Uterus (tissue), 4 donors: Measurements from ENCODE around the gene PCSK2. TPM values are rescaled to one million over a fixed set of nuclear protein-coding genes. Genes with fewer than 3 reads are reported as not detected.

ENCODE experiments used
- DNase-seq, 2 donors: peaks; one replicate each; pipeline ENCODE4 v3.0.0-alpha.2; 2019 to 2020
- H3K27ac ChIP-seq, 2 donors: fragments of 200-600 bp; sonication (generic); 1 replicate in 1 of 2; 2 replicates in 1 of 2; pipeline ENCODE4 v1.5.1; 2016 to 2018
- H3K27me3 ChIP-seq, 2 donors: fragments of 200-600 bp; sonication (generic); one replicate each; pipeline ENCODE4 v1.5.1; 2018 to 2019; ENCODE audit warnings: control low read depth in 1 of 2
- H3K36me3 ChIP-seq, 2 donors: fragments of 200-600 bp; sonication (generic); one replicate each; pipeline ENCODE4 v1.5.1; 2019; ENCODE audit warnings: control low read depth in 1 of 2
- H3K4me1 ChIP-seq, 2 donors: fragments of 200-600 bp; sonication (generic); one replicate each; pipeline ENCODE4 v1.5.1; 2018 to 2019; ENCODE audit warnings: control low read depth in 1 of 2
- H3K4me3 ChIP-seq, 2 donors: fragments of 200-600 bp; sonication (generic); 1 replicate in 1 of 2; 2 replicates in 1 of 2; pipeline ENCODE4 v1.5.1; 2018 to 2019; ENCODE audit warnings: mild to moderate bottlenecking in 1 of 2
- H3K9me3 ChIP-seq, 2 donors: fragments of 200-600 bp; sonication (generic); one replicate each; pipeline ENCODE4 v1.5.1; 2019; ENCODE audit warnings: control low read depth in 1 of 2
- POLR2A ChIP-seq, 2 donors: fragments of 450-650 bp; IDR thresholded peaks; one replicate each; pipeline ENCODE4 v1.6.1; 2016; ENCODE audit warnings: antibody characterized with exemption in 2 of 2, mild to moderate bottlenecking in 1 of 2, moderate library complexity in 1 of 2
- intact Hi-C: fragments of 100-400 bp; cut with DNase I; formaldehyde crosslinking; loops from one replicate; pipeline ENCODE4 v1.15.1; 2023; ENCODE audit warnings: low total_unique reads
- total RNA-seq, 4 donors: library from RNA; depleted of rRNA in 3 of 4; stranded (reverse); fragments of >200 nt in 3 of 4; gene quantifications; one replicate each; pipeline versions ENCODE4 v1.1.0 to v1.2.4, GENCODE V29; 2014 to 2023
- TF ChIP-seq, protein P1 (sequence below), 4 experiments: fragments of 200-600 bp in 2 of 4; fragments of 450-650 bp in 2 of 4; sonication (generic) in 2 of 4; IDR thresholded peaks; one replicate each; pipeline ENCODE4 v1.5.1; 2016 to 2019; ENCODE audit warnings: antibody characterized with exemption in 4 of 4, mild to moderate bottlenecking in 2 of 4, moderate library complexity in 1 of 4
- donor health status: DM: yes; HTN: yes; CAD: no.

PCSK2 gene
- total RNA-seq, 4 donors from 2014 or later, result 0.37 to 1.6 TPM; not detected in 2

DNA sequence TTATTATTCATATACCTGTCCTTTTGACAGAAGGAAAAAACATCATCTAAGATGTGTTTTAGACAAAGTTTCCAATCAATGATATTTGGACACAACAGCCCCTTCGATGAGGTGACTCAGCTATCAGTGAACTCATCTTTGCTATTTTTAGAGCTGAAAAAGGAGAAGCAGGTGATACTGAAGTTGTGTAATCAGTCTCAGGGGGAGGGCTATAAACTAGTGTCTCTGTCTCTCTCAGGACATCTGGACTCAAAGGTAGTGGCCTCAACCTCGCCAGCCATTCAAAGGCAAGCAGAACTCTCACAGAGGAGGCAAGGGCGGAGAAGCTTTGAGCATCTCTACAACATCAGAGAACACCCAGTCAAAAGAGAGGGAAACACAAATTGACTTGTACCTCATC is 168.9 kb downstream of the PCSK2 start:
- H3K4me3 ChIP-seq, result no peak overlapping the region
- no peak for DNase-seq
- H3K36me3 ChIP-seq, result no peaks in the 10 kb centered on the region
- H3K4me1 ChIP-seq, result no peaks in the 10 kb centered on the region
- H3K27me3 ChIP-seq, result no peaks in the 10 kb centered on the region
- no peaks in the 10 kb centered on the region for H3K9me3 ChIP-seq
- TF ChIP-seq, protein P1, sequence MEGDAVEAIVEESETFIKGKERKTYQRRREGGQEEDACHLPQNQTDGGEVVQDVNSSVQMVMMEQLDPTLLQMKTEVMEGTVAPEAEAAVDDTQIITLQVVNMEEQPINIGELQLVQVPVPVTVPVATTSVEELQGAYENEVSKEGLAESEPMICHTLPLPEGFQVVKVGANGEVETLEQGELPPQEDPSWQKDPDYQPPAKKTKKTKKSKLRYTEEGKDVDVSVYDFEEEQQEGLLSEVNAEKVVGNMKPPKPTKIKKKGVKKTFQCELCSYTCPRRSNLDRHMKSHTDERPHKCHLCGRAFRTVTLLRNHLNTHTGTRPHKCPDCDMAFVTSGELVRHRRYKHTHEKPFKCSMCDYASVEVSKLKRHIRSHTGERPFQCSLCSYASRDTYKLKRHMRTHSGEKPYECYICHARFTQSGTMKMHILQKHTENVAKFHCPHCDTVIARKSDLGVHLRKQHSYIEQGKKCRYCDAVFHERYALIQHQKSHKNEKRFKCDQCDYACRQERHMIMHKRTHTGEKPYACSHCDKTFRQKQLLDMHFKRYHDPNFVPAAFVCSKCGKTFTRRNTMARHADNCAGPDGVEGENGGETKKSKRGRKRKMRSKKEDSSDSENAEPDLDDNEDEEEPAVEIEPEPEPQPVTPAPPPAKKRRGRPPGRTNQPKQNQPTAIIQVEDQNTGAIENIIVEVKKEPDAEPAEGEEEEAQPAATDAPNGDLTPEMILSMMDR (IDR thresholded peaks at IDR 0.05), result no peak
- TF ChIP-seq POLR2A (IDR thresholded peaks at IDR 0.05), result no peak
- no peak overlapping the region for H3K27ac ChIP-seq
- intact Hi-C loops, result no loop called here

DNA sequence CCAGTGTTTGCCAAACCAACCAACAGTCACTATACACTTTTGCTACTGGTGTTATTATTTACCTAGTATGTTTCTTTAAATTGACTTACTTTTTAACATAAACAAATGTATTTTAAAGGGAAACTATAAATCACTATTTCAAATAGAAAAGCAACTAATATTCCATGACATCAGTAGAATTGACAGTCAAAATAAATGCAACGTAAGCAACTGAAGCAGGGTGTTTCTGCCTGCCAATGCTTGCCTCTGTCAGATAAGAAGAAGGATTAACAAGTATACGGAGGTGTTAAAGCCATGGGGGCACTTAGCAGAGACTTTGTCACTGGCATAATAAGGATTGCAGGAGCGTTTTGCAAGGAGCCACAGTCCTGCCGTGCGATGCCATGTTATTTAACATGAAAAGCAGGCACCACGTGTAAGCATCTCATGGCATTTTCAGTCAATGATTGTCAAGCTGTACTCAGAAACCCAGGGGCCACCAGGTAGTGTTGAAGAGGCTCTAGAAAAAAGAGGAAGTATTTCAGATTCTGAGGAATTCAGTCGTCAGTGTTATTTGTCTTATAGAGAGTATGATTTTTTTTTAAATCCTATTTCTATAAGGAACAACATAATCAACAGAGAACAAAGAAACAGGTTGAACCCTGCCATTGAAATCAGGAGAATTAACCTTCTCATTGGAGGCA is 172.6 kb downstream of the PCSK2 start:
- TF ChIP-seq, protein P1 (IDR thresholded peaks at IDR 0.05), result no peak
- TF ChIP-seq POLR2A (IDR thresholded peaks at IDR 0.05), result no peak
- H3K4me1 ChIP-seq, result no peaks in the 10 kb centered on the region
- H3K4me3 ChIP-seq, result no peak overlapping the region
- H3K9me3 ChIP-seq, result no peaks in the 10 kb centered on the region
- H3K27me3 ChIP-seq, result no peaks in the 10 kb centered on the region
- H3K36me3 ChIP-seq, result no peaks in the 10 kb centered on the region
- no peak overlapping the region for H3K27ac ChIP-seq
- intact Hi-C loops, result no loop called here
- no peak for DNase-seq

DNA sequence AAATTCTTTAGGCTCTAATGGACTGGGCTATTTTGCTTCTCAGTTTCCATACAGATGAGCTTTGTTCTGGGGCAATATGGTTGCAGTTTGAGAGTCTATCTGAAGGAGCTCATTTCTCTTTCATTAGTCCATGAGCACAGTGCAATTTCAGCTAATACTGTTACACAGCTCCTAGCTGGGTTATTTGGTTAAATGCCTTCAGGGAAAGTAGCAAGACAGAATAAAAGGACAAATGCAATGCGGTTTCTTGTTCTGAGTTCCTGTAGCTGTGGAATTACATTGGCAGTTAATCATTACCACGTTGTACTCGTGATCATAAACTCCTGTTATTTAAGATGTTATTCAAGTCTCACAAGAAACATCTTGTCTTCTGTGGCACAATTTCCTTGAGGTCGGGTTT is 176.6 kb downstream of the PCSK2 start:
- Histone ChIP-seq H3K36me3 (no peaks in the 10 kb centered on the region), H3K9me3 (no peaks in the 10 kb centered on the region), H3K27ac (no peak overlapping the region), H3K27me3 (no peaks in the 10 kb centered on the region), H3K4me3 (no peak overlapping the region), H3K4me1 (no peaks in the 10 kb centered on the region)
- DNase-seq, result no peak
- intact Hi-C loops, result no loop called here
- TF ChIP-seq, protein P1 (IDR thresholded peaks at IDR 0.05), result no peak
- TF ChIP-seq POLR2A (IDR thresholded peaks at IDR 0.05), result no peak

DNA sequence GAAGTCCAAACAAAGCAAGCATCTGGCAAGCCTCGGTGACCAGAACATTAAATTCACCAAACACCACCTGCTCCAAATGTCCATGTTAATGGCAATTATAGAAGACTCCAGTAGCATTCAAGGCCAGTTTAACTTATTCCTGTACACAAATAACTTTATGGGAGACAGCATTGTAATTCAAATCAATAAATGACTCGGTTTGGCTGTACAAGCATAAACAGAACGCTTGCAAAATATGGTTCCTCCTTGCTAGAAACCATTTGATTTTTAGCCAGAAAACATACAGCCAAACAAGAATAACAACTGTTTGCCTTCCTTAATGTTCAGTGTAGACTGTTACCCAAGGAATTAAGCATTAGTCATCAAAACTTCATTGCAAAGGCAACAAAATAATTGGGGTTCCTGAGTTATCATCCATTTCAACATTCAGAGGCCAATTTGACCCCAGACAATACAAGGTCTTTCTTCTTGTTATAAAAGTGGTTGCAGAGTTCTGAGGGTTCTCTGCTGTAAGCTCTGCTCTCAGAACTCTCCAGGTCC is 179.3 kb downstream of the PCSK2 start:
- TF ChIP-seq, protein P1 (IDR thresholded peaks at IDR 0.05), result no peak
- TF ChIP-seq POLR2A (IDR thresholded peaks at IDR 0.05), result no peak
- Histone ChIP-seq H3K27me3 (no peaks in the 10 kb centered on the region), H3K27ac (no peak overlapping the region), H3K36me3 (no peaks in the 10 kb centered on the region), H3K4me1 (no peaks in the 10 kb centered on the region), H3K4me3 (no peak overlapping the region), H3K9me3 (no peaks in the 10 kb centered on the region)
- intact Hi-C loops, result no loop called here
- no peak for DNase-seq

DNA sequence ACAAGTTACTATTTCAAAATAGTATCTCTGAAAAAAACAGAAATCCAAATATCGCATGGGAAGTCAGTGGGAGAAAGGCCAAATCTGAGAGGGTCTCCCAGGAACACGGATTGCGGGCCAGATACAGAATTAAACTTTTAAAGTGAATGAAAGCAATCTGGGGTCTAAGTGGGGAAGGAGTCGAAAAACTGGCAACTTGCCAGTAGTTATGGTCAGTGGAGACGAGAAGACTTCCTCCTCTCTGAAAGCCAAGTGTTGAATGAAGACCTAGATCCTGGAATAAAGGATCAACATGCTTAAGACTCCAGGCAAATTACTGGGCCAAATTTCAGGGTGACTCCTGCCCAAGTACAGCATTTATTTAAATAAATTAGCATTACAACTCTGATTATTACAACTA is 180.7 kb downstream of the PCSK2 start:
- Histone ChIP-seq H3K27me3 (no peaks in the 10 kb centered on the region), H3K9me3 (no peaks in the 10 kb centered on the region), H3K27ac (no peak overlapping the region), H3K4me1 (no peaks in the 10 kb centered on the region), H3K4me3 (no peak overlapping the region), H3K36me3 (no peaks in the 10 kb centered on the region)
- intact Hi-C loops, result no loop called here
- TF ChIP-seq, protein P1 (IDR thresholded peaks at IDR 0.05), result no peak
- TF ChIP-seq POLR2A (IDR thresholded peaks at IDR 0.05), result no peak
- DNase-seq, result no peak
